GM12872 (cell line): ENCODE data around the gene OTUD7B.

Source experiments
- TF ChIP-seq, protein P1 (sequence below): IDR thresholded peaks from 3 replicates; pipeline ENCODE4 v1.5.1; 2011; ENCODE audit warnings: low read depth, mild to moderate bottlenecking, low read length, moderate library complexity; ENCODE audit not compliant: insufficient read depth

OTUD7B gene

DNA sequence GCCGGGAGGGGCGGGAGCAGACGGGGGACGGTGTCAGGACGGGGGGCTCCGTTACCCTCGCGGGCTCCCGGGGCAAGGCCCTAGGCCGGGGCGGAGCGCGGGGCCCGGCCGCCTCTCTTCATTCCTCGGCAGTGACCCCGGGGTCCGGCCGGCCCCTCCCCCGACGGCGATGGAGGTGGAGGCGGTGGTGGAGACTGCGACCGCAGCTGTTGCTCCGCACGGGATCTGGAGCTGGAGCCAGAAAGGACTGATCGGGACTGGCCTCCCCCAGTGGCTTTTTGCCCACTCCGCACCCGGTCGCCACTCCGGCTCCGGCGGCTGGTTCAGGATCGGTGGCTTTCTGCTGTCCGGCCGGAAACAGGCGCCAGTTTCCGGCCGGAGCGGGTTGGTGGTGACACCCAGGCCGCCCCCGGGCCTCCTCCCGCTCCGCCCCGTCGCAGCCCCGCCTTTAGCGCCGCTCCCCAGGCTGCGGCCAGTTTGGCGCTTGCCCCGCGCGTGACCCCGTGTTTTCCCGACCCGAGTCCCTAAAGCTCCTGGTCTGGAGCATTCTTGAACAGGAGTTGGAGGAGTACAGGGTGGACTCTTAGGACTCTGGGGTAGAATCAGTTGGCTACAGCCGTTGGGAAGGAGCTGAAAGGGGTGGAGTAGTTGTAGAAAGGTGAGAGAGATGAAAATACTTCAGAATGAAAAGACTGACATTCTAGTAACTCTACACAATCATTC is at the start of gene OTUD7B:
Gene OTUD7B, minus strand, starts transcription at position 334 of the 723 bp plus-strand sequence. CDS start 33,216 bp downstream, outside the sequence.
- TF ChIP-seq, protein P1, sequence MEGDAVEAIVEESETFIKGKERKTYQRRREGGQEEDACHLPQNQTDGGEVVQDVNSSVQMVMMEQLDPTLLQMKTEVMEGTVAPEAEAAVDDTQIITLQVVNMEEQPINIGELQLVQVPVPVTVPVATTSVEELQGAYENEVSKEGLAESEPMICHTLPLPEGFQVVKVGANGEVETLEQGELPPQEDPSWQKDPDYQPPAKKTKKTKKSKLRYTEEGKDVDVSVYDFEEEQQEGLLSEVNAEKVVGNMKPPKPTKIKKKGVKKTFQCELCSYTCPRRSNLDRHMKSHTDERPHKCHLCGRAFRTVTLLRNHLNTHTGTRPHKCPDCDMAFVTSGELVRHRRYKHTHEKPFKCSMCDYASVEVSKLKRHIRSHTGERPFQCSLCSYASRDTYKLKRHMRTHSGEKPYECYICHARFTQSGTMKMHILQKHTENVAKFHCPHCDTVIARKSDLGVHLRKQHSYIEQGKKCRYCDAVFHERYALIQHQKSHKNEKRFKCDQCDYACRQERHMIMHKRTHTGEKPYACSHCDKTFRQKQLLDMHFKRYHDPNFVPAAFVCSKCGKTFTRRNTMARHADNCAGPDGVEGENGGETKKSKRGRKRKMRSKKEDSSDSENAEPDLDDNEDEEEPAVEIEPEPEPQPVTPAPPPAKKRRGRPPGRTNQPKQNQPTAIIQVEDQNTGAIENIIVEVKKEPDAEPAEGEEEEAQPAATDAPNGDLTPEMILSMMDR, result 0 out of 3 replicates have a peak, but pooled peaks have one; percentile 8

DNA sequence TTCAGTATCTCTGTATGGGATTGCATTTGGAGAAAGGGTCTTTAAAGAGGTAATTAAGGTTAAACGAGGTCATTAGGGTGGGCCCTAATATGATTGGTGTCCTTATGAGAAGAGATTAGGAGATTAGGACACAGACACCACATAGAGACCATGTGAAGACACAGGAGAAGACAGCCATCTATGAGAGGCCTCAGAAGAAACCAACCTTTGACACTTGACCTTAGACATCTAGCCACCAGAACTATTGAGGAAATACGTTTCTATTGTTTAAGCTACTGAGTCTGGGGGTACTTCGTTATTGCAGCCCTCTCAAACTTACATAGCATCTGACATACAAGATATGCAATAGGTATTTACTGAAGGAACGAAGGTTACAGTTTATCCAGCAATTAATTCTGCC is 49.7 kb upstream of the OTUD7B start:
- TF ChIP-seq, protein P1, result no peak

DNA sequence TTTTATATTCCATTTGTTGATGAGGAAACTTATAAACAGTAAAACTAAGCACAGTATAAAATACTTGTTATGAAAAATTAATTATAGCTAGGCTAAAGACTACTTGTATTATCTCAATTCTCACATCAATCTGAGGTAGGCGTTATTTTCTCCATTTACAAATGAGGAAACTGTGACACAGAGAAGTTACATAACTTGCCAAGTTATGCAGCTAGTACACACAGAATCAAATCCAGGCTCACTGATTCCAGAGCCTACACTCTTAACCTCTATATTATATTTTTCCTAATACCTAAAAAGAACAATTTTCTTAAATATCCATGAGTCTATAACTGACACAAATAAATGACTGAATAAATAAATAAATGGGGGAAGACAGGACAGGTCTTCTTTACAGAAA is 45.9 kb upstream of the OTUD7B start:
- TF ChIP-seq, protein P1, result no peak

DNA sequence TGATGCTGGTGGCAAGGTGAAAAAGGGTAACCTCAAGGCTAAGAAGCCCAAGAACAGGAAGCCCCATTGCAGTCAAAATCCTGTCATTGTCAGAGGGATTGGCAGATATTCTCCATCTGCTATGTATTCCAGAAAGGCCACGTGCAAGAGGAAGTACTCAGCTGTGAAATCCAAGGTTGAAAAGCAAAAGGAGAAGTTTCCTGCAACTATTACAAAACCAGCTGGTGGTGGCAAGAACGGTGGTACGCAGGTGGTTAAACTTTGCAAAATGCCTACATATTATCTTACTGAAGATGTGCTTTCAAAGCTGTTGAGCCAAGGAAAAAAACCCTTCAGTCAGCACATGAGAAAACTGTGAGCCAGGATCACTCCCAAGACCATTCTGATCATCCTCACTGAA is 43.4 kb upstream of the OTUD7B start:
- TF ChIP-seq, protein P1, result no peak

DNA sequence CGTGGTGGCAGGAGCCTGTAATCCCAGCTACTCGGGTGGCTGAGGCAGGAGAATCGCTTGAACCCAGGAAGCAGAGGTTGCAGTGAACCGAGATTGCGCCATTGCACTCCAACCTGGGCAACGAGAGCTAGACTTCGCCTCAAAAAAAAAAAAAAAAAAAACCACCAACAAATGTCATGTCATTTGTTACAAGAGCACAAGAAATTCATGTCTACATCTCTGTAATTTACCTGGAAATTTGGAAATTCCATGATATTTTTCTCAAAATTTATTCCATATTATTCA is 40.5 kb upstream of the OTUD7B start:
- TF ChIP-seq, protein P1, result no peak

DNA sequence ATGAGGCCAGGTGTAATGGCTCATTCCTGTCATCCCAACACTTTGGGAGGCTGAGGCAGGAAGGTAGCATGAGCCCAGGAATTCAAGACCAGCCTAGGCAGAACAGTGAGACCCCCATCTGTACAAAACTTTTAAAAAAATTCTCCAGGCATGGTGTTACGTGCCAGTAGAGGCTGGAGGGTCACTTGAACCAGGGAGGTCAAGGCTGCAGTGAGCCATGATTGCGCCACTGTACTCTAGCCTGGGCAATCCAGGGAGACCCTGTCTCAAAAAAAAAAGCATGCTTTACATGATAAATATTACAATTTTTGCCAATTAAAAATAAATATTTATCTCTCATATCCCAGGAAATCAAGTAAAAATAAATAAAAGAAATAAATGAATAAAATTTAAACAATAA is 39.4 kb upstream of the OTUD7B start:
- TF ChIP-seq, protein P1, result no peak

DNA sequence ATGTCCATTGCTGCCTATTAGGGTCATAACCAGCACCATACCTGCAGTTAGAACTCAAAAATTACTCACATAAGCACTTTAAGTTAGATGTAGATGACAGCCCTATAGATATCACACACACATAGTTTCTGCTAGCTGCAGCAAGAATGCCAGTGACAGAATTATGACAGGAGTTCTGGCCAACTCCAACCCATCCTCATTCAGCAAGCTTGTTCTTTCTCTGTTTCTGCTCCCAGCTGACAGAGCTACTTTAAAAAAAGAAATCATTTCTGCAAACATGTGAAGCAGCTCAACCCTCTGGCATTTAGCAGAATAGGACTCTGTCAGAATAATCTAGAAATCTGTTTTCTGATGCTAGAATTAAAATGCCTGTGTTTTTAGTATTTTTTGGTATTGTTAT is 23.8 kb upstream of the OTUD7B start:
- TF ChIP-seq, protein P1, result no peak
